ENCODE data around the gene CANX. TPM values are rescaled to one million over a fixed set of nuclear protein-coding genes. Genes with fewer than 3 reads are reported as not detected.
"Not testable (repeated sequence)": the region's sequence is repeated elsewhere in the genome, so short reads cannot be mapped to it uniquely, and the experiment has no call there.

CANX gene
- total and polyA plus RNA-seq, 2 donors (not counting 3 experiments of a cell fraction or from before 2014, with no cell fraction given), result 193 to 986 TPM

DNA sequence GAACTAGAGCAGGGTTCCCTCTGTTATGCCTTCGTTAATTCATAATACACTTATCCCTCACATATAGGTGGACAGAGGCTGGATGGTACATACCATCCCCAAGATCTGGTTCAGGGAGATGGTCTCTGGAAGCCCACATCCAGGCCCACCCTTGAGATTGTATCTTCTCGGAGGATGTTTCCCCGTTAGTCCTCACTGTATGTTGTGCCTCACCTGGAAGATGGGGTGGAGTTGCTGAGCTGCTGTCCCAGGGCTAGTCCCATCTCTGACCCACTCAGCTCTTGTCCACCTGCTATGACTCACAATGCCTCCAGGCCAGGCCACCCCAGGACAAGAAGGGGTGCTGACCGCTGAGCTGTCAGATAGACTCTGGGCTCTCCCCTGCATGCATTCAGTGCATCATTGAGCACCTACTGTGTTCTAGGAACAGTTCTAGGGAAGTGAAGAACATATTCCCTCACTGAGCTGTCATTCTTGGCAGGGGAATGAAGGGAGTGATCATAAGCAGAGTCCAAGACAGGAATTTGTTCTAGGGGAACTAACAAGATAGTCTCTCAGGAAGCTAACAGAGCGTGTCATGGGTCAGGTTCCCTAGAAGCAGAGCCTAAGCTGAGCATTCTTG lies 17.9 kb upstream of the CANX start, which contains the start of gene CBY3:
CBY3 (minus strand) TSS at position 255 of the 622 bp plus-strand sequence; CDS start at position 139, 116 bp downstream.
- peaks cover 5% of the 10 kb centered on the region for H3K79me2 ChIP-seq (ENCODE audit: control insufficient read depth, insufficient read depth, low read length)
- H3K4me2 ChIP-seq (ENCODE audit: insufficient read depth, low read length), result no peak within 1 kb of the TSS
- DNase-seq (ENCODE audit: low read depth, low spot score) (no peak), FAIRE-seq (no peak)
- H3K9me1 ChIP-seq (replicated peaks; ENCODE audit: control insufficient read depth, extremely low read depth, insufficient read depth, low read length), result no peaks in the 10 kb centered on the region
- POLR2A ChIA-PET, result no interaction called here
- no TSS peak for BruUV-seq (replicated peaks)
- no peak within 1 kb of the TSS for H3K4me3 ChIP-seq (replicated peaks in 1 of 3; ENCODE audit: insufficient read depth in 1 of 3, low read depth in 1 of 3, low read length in 3 of 3)
- H4K20me1 ChIP-seq (replicated peaks; ENCODE audit: control insufficient read depth, extremely low read depth, insufficient read depth, low read length), result no peaks in the 10 kb centered on the region
- CTCF ChIA-PET, result interaction anchor here (1.7 kb wide), 2 partner anchors 11 to 13 kb away, joined by 7 to 8 read pairs; no protein-coding TSS in a partner anchor
- dilution Hi-C loops (cut with MboI; ENCODE audit: extremely low pct_ligation_motif_present, low sequenced_read_pairs), result no loop called here
- no peak within 1 kb of the TSS for H3K27ac ChIP-seq (ENCODE audit: insufficient read depth, low read depth, low read length)
- intact Hi-C loops (cut with micrococcal nuclease), result no loop called here
- TF ChIP-seq POLR2AphosphoS5 (IDR thresholded peaks at IDR 0.05; ENCODE audit: insufficient read depth, low read depth, low read length) (no peak), JUN (IDR thresholded peaks at IDR 0.05; ENCODE audit: borderline replicate concordance, insufficient read depth, insufficient read length, low read depth) (no peak), FOS (IDR thresholded peaks at IDR 0.05; ENCODE audit: borderline replicate concordance, insufficient read depth, low read length) (no peak), EZH2 (IDR thresholded peaks at IDR 0.05; ENCODE audit: borderline replicate concordance, low read depth, low read length, severe bottlenecking) (no peak)
- H2AFZ ChIP-seq (ENCODE audit: low read depth, low read length), result no peak within 1 kb of the TSS
- no peaks in the 10 kb centered on the region for H3K36me3 ChIP-seq (ENCODE audit: control insufficient read depth in 2 of 2, extremely low read depth in 1 of 2, insufficient read depth in 2 of 2, low read length in 2 of 2)
- no peak within 1 kb of the TSS for H3K9ac ChIP-seq (replicated peaks; ENCODE audit: extremely low read depth, insufficient read depth, low read length)
- H3K9me3 ChIP-seq (replicated peaks; ENCODE audit: control insufficient read depth, insufficient read depth, low read length), result no peaks in the 10 kb centered on the region
- H3K4me1 ChIP-seq (ENCODE audit: control insufficient read depth, extremely low read depth, insufficient read depth, low read length), result no peaks in the 10 kb centered on the region
- no peaks in the 10 kb centered on the region for H3K27me3 ChIP-seq (ENCODE audit: control insufficient read depth in 2 of 2, insufficient read depth in 2 of 2, low read length in 2 of 2)

DNA sequence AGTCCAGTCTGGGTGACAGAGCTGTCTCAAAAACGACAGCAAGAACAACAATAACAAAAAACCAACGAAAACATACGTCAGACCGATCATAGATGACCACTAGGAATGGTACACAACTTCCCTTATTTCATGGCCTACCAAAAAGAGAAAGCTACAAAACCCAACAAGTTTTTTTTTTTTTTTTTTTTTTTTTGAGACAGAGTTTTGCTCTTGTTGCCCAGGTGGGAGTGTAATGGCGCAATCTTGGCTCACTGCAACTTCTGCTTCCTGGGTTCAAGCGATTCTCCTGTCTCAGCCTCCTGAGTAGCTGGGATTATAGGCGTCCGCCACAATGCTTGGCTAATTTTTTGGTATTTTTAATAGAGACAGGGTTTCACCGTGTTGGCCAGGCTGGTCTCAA lies 9.6 kb upstream of the CANX start:
- dilution Hi-C loops (cut with MboI; ENCODE audit: extremely low pct_ligation_motif_present, low sequenced_read_pairs); H3K36me3 ChIP-seq (ENCODE audit: control insufficient read depth in 2 of 2, extremely low read depth in 1 of 2, insufficient read depth in 2 of 2, low read length in 2 of 2); H3K4me2 ChIP-seq (ENCODE audit: insufficient read depth, low read length); BruUV-seq (replicated peaks); H3K9me3 ChIP-seq (replicated peaks; ENCODE audit: control insufficient read depth, insufficient read depth, low read length); H3K9me1 ChIP-seq (replicated peaks; ENCODE audit: control insufficient read depth, extremely low read depth, insufficient read depth, low read length); H4K20me1 ChIP-seq (replicated peaks; ENCODE audit: control insufficient read depth, extremely low read depth, insufficient read depth, low read length); FAIRE-seq; intact Hi-C loops (cut with micrococcal nuclease); H3K79me2 ChIP-seq (ENCODE audit: control insufficient read depth, insufficient read depth, low read length); H3K27me3 ChIP-seq (ENCODE audit: control insufficient read depth in 2 of 2, insufficient read depth in 2 of 2, low read length in 2 of 2); H3K9ac ChIP-seq (replicated peaks; ENCODE audit: extremely low read depth, insufficient read depth, low read length); H3K27ac ChIP-seq (ENCODE audit: insufficient read depth, low read depth, low read length); H3K4me3 ChIP-seq (replicated peaks in 1 of 3; ENCODE audit: insufficient read depth in 1 of 3, low read depth in 1 of 3, low read length in 3 of 3); DNase-seq (ENCODE audit: low read depth, low spot score); H2AFZ ChIP-seq (ENCODE audit: low read depth, low read length); H3K4me1 ChIP-seq (ENCODE audit: control insufficient read depth, extremely low read depth, insufficient read depth, low read length): not testable (repeated sequence)
- ChIA-PET CTCF (interaction anchor here (0.8 kb wide), 1 partner anchor 19 kb away, joined by 3 read pairs; no protein-coding TSS in a partner anchor), POLR2A (interaction anchor here (0.7 kb wide), 1 partner anchor 65 kb away, joined by 7 read pairs; no protein-coding TSS in a partner anchor)

Data from endothelial cell of umbilical vein (primary cell).